HuH-7.5 (cell line): Measurements from ENCODE around the gene PPFIA1.
"Not testable (repeated sequence)": the region's sequence is repeated elsewhere in the genome, so short reads cannot be mapped to it uniquely, and the experiment has no call there.

ENCODE experiments used
- DNase-seq: peaks from one replicate; pipeline ENCODE4 v3.0.0; 2011; ENCODE audit warnings: low spot score

Gene PPFIA1

GRCh38 chr11:70251659-70252321, 18.7 kb upstream of the PPFIA1 start:
- DNase-seq, result no peak

- DNase-seq, result no peak
Measured at GRCh38 chr11:70252844-70253243, 17.6 kb upstream of the PPFIA1 start.

- DNase-seq, result no peak
Measured at GRCh38 chr11:70255477-70256116, 14.9 kb upstream of the PPFIA1 start.

- peak; percentile 38 for DNase-seq
Measured at GRCh38 chr11:70259077-70259476, 11.4 kb upstream of the PPFIA1 start.

GRCh38 chr11:70262951-70263350, 7.5 kb upstream of the PPFIA1 start:
- no peak for DNase-seq

GRCh38 chr11:70263363-70263762, 7.1 kb upstream of the PPFIA1 start:
- no peak for DNase-seq

- no peak for DNase-seq
Measured at GRCh38 chr11:70265341-70265740, 5.1 kb upstream of the PPFIA1 start.

- no peak for DNase-seq
Measured at GRCh38 chr11:70267405-70267950, 3.0 kb upstream of the PPFIA1 start.

- no peak for DNase-seq
Measured at GRCh38 chr11:70268526-70268925, 2.0 kb upstream of the PPFIA1 start.

- peak; percentile 61 for DNase-seq
Measured at GRCh38 chr11:70270877-70271648, 573 bp downstream of the PPFIA1 start.

GRCh38 chr11:70271649-70271953, 1.1 kb downstream of the PPFIA1 start:
- DNase-seq, result no peak

- DNase-seq, result no peak
Measured at GRCh38 chr11:70272009-70272408, 1.5 kb downstream of the PPFIA1 start.

- DNase-seq, result no peak
Measured at GRCh38 chr11:70278994-70279393, 8.5 kb downstream of the PPFIA1 start.

- no peak for DNase-seq
Measured at GRCh38 chr11:70281156-70281609, 10.7 kb downstream of the PPFIA1 start.

GRCh38 chr11:70282012-70282411, 11.5 kb downstream of the PPFIA1 start:
- DNase-seq, result no peak

GRCh38 chr11:70288721-70289120, 18.2 kb downstream of the PPFIA1 start:
- no peak for DNase-seq

- DNase-seq, result no peak
Measured at GRCh38 chr11:70289582-70289981, 19.1 kb downstream of the PPFIA1 start.

- no peak for DNase-seq
Measured at GRCh38 chr11:70290361-70291065, 20.0 kb downstream of the PPFIA1 start.

- DNase-seq, result no peak
Measured at GRCh38 chr11:70292166-70292565, 21.7 kb downstream of the PPFIA1 start.

- DNase-seq, result no peak
Measured at GRCh38 chr11:70292863-70293262, 22.4 kb downstream of the PPFIA1 start.

- DNase-seq, result not testable (repeated sequence)
Measured at GRCh38 chr11:70295166-70295565, 24.7 kb downstream of the PPFIA1 start.

- no peak for DNase-seq
Measured at GRCh38 chr11:70296681-70297080, 26.2 kb downstream of the PPFIA1 start.
